Panc1 (cell line): ENCODE results near the gene SLIT3.

Source experiments
- CTCF ChIP-seq: fragments of 450-650 bp; IDR thresholded peaks from 2 replicates; pipeline ENCODE4 v1.5.1; 2017; ENCODE audit warnings: mild to moderate bottlenecking
- SIN3A ChIP-seq: IDR thresholded peaks from 2 replicates; pipeline ENCODE4 v1.6.1; 2012; ENCODE audit warnings: low read depth, mild to moderate bottlenecking, low read length, moderate library complexity, borderline replicate concordance; ENCODE audit not compliant: insufficient read depth

DNA sequence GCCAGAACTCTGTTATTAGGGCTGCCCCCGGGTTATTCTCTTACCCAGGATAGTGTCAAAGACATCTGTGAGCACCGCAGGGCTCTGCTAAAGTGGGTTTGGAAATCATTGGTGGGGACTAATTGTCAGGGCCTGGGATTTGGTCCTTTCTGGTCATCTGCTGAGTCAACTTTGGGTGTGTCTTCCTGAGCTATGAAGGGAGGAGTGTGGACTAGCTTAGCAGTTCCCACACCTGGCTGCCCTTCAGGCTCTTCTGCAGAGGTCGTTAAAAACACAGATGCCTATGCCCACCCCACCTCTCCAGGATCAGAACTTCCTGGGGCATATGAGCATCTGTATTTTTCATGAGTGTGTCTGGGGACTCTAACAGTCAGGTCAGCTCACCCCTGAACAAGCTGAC, 352.2 kb downstream of the SLIT3 start:
- no peak for TF ChIP-seq CTCF
- TF ChIP-seq SIN3A, result no peak
